ENCODE measurements around the gene CEP97.

Gene CEP97

DNA sequence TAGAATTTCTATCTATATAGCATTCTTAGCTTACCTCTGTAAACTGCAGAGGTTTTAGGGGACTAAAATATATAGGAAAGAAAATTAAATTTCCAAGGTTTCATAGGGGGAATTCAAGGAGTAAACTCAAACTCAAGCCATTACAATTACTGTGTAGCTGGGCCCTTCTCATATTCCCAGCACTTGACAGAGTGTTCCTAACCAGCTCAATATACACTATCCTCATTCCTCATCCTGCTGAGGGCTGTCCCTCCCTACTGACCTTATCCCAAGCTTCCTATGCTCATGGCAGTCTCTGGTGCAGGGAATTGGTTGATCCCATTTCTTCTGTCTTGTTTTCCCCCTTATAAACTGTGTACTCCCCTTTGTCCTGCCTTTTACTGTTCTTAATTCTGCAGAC is 88.5 kb downstream of the CEP97 start:
- Histone ChIP-seq H3K4me1 (ENCODE audit: low read length) (peaks cover 70% of the 10 kb centered on the region), H3K4me2 (ENCODE audit: low read length) (peak overlapping the region; percentile 5; the same call in 1 of the 2 replicates), H3K27ac (ENCODE audit: low read length) (no peak overlapping the region), H4K20me1 (ENCODE audit: insufficient read depth, low read length) (no peaks in the 10 kb centered on the region), H3K27me3 (ENCODE audit: low read depth, low read length) (no peaks in the 10 kb centered on the region), H2AFZ (ENCODE audit: low read depth, low read length) (no peak overlapping the region), H3K9ac (ENCODE audit: low read length) (no peak overlapping the region), H3K36me3 (replicated peaks; ENCODE audit: low read depth, low read length) (peaks cover 4% of the 10 kb centered on the region), H3K9me3 (ENCODE audit: insufficient read depth, low read length) (no peaks in the 10 kb centered on the region), H3K4me3 (ENCODE audit: low read length) (no peak overlapping the region), H3K79me2 (ENCODE audit: low read length) (no peaks in the 10 kb centered on the region)
- TF ChIP-seq EZH2phosphoT487 (IDR thresholded peaks at IDR 0.05; ENCODE audit: low read depth) = no peak
- TF ChIP-seq, protein P1, sequence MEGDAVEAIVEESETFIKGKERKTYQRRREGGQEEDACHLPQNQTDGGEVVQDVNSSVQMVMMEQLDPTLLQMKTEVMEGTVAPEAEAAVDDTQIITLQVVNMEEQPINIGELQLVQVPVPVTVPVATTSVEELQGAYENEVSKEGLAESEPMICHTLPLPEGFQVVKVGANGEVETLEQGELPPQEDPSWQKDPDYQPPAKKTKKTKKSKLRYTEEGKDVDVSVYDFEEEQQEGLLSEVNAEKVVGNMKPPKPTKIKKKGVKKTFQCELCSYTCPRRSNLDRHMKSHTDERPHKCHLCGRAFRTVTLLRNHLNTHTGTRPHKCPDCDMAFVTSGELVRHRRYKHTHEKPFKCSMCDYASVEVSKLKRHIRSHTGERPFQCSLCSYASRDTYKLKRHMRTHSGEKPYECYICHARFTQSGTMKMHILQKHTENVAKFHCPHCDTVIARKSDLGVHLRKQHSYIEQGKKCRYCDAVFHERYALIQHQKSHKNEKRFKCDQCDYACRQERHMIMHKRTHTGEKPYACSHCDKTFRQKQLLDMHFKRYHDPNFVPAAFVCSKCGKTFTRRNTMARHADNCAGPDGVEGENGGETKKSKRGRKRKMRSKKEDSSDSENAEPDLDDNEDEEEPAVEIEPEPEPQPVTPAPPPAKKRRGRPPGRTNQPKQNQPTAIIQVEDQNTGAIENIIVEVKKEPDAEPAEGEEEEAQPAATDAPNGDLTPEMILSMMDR (IDR thresholded peaks at IDR 0.05; ENCODE audit: low read depth, low read length) = no peak

DNA sequence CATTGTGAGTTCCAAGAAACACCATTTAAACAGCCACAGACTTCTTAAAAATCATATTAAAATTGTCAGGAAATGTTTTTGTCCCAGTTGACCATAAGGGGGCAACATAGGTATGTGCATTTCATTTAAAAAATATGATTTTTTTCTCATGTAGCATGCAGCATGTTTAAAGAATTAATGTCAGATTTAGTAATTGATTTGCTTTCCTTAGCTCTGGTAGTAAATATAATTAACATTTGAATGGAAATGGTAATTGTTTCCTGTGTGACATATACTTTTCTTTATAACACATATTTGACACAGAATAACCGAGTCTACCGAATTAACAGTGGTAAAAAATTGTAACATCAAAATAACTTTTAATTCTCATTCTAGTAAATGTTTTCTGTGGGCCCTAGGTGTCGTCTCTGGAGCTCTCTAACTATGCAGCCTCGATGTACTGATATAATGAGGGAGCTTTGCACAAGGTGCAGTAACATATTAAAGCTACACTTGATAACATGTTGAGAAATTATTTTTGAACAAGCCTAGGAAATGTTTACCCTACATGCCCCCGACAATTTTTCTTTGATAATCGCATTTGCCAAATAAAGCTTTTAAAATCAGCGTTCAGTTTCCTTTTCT is 89.5 kb downstream of the CEP97 start:
- Histone ChIP-seq H3K4me2 (ENCODE audit: low read length) (peak overlapping the region; percentile 27), H3K4me1 (ENCODE audit: low read length) (peaks cover 70% of the 10 kb centered on the region), H3K9me3 (ENCODE audit: insufficient read depth, low read length) (no peaks in the 10 kb centered on the region)

DNA sequence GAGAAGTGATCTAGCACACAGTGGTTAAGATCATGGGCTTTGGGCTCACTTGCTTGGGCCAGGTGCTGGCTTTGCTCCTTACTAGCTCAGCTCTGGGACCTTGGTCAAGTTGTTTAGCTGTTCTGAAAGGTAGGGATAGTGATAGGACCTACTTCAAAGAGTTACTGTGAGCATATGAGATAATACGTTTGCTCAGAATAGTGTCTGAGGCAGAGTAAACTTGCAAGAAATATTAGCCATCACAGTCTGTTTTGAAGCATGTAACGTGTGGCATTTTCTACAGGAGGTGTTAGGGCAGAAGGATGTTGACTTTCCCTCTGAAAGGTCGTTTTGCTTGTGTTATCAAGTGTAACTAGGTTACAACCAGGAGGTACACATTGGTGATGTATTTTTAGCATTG is 90.4 kb downstream of the CEP97 start:
- Histone ChIP-seq H3K27ac (ENCODE audit: low read length) (no peak overlapping the region), H3K9ac (ENCODE audit: low read length) (peak overlapping the region; percentile 0; the same call in 1 of the 2 replicates), H2AFZ (ENCODE audit: low read depth, low read length) (no peak overlapping the region), H3K27me3 (ENCODE audit: low read depth, low read length) (no peaks in the 10 kb centered on the region), H3K4me1 (ENCODE audit: low read length) (peaks cover 71% of the 10 kb centered on the region), H3K79me2 (ENCODE audit: low read length) (peaks cover 5% of the 10 kb centered on the region; the same call in 1 of the 2 replicates), H3K4me2 (ENCODE audit: low read length) (peak overlapping the region; percentile 27; the same call in 1 of the 2 replicates), H3K36me3 (replicated peaks; ENCODE audit: low read depth, low read length) (peaks cover 8% of the 10 kb centered on the region), H3K9me3 (ENCODE audit: insufficient read depth, low read length) (no peaks in the 10 kb centered on the region), H4K20me1 (ENCODE audit: insufficient read depth, low read length) (no peaks in the 10 kb centered on the region), H3K4me3 (ENCODE audit: low read length) (no peak overlapping the region)
- TF ChIP-seq EZH2phosphoT487 (IDR thresholded peaks at IDR 0.05; ENCODE audit: low read depth) = no peak
- TF ChIP-seq, protein P1 (IDR thresholded peaks at IDR 0.05; ENCODE audit: low read depth, low read length) = no peak

More for the DNA sequence above, 89.5 kb downstream of the CEP97 start:
- Histone ChIP-seq H4K20me1 (ENCODE audit: insufficient read depth, low read length) (no peaks in the 10 kb centered on the region), H3K79me2 (ENCODE audit: low read length) (peaks cover 1% of the 10 kb centered on the region; the same call in 1 of the 2 replicates), H3K27me3 (ENCODE audit: low read depth, low read length) (no peaks in the 10 kb centered on the region), H3K4me3 (ENCODE audit: low read length) (no peak overlapping the region), H3K9ac (ENCODE audit: low read length) (peak overlapping the region; percentile 0; the same call in 1 of the 2 replicates), H3K36me3 (replicated peaks; ENCODE audit: low read depth, low read length) (peaks cover 5% of the 10 kb centered on the region), H3K27ac (ENCODE audit: low read length) (no peak overlapping the region), H2AFZ (ENCODE audit: low read depth, low read length) (no peak overlapping the region)
- TF ChIP-seq, protein P1 (IDR thresholded peaks at IDR 0.05; ENCODE audit: low read depth, low read length) = peak; percentile 76
- no peak for TF ChIP-seq EZH2phosphoT487 (IDR thresholded peaks at IDR 0.05; ENCODE audit: low read depth)

DNA sequence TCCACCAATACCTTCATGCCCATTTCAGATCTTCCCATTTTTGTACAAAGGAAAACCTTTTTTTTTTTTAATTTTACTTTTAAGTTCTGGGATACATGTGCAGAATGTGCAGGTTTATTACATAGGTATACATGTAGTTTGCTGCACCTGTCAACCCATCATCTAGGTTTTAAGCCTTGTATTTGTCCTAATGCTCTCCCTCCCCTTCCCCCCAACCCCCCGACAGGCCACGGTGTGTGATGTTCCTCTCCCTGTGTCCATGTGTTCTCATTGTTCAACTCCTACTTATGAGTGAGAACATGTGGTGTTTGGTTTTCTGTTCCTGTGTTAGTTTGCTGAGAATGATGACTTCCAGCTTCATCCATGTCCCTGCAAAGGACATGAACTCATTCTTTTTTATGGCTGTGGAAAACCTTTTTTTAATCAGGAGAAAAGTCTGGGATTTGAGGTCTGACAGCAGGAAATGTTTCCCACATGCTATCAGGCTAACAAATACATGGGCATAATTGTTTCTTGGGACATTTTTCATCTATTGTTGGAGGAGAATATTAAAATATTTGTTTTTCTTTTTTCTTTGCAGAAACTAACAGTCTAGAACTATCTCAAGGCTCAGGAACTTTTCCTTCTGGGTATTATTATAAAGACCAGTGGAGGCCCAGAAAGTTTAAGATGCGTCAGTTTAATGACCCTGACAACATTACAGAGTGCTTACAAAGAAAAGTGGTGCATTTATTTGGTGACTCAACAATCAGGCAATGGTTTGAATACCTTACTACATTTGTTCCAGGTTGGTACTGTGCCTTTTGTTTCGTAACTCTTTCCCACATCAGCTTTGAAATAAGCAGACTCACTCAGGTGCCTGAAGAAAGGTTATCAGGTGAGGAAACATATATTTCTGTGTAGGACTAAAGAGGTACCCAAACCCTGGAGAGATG is 92.1 kb downstream of the CEP97 start:
- Histone ChIP-seq H3K36me3 (replicated peaks; ENCODE audit: low read depth, low read length) (peaks cover 11% of the 10 kb centered on the region), H2AFZ (ENCODE audit: low read depth, low read length) (no peak overlapping the region), H4K20me1 (ENCODE audit: insufficient read depth, low read length) (no peaks in the 10 kb centered on the region), H3K4me2 (ENCODE audit: low read length) (no peak overlapping the region), H3K27me3 (ENCODE audit: low read depth, low read length) (no peaks in the 10 kb centered on the region), H3K27ac (ENCODE audit: low read length) (no peak overlapping the region), H3K9me3 (ENCODE audit: insufficient read depth, low read length) (no peaks in the 10 kb centered on the region), H3K4me3 (ENCODE audit: low read length) (no peak overlapping the region), H3K4me1 (ENCODE audit: low read length) (peaks cover 73% of the 10 kb centered on the region), H3K9ac (ENCODE audit: low read length) (no peak overlapping the region), H3K79me2 (ENCODE audit: low read length) (peaks cover 5% of the 10 kb centered on the region; the same call in 1 of the 2 replicates)
- TF ChIP-seq EZH2phosphoT487 (IDR thresholded peaks at IDR 0.05; ENCODE audit: low read depth) = no peak
- TF ChIP-seq, protein P1 (IDR thresholded peaks at IDR 0.05; ENCODE audit: low read depth, low read length) = no peak

Measured in OCI-LY3 (cell line).